Testis (tissue), 3 donors: Measurements from ENCODE around the gene PRR16. TPM values are rescaled to one million over a fixed set of nuclear protein-coding genes. Genes with fewer than 3 reads are reported as not detected.

Source experiments
- DNase-seq: peaks from one replicate; pipeline ENCODE4 v3.0.0-alpha.2; 2019
- H3K27ac ChIP-seq, 2 donors: fragments of 200-600 bp; sonication (generic); one replicate each; pipeline ENCODE4 v1.5.1; 2019
- H3K27me3 ChIP-seq: fragments of 200-600 bp; sonication (generic); one replicate; pipeline ENCODE4 v1.5.1; 2019
- H3K36me3 ChIP-seq: fragments of 200-600 bp; sonication (generic); one replicate; pipeline ENCODE4 v1.5.1; 2017; ENCODE audit warnings: low read depth; ENCODE audit errors: missing control alignments
- H3K4me1 ChIP-seq: fragments of 200-600 bp; sonication (generic); one replicate; pipeline ENCODE4 v1.5.1; 2019
- H3K4me3 ChIP-seq, 2 donors: fragments of 200-600 bp; sonication (generic); one replicate each; pipeline ENCODE4 v1.5.1; 2017 to 2019
- H3K9me3 ChIP-seq: fragments of 200-600 bp; sonication (generic); one replicate; pipeline ENCODE4 v1.5.1; 2017
- POLR2A ChIP-seq: fragments of 450-650 bp; IDR thresholded peaks from one replicate; pipeline ENCODE4 v1.6.1; 2017; ENCODE audit warnings: antibody characterized with exemption, mild to moderate bottlenecking, moderate library complexity
- WGBS, 2 donors: methylation state at CpG; one replicate each; pipeline ENCODE4 v1.1.5; 2018; 5-methylcytosine and 5-hydroxymethylcytosine counted together
- intact Hi-C: fragments of 100-400 bp; cut with DNase I; formaldehyde crosslinking; loops from one replicate; pipeline ENCODE4 v1.15.1; 2023; ENCODE audit warnings: low total_unique reads
- polyA plus RNA-seq: library from polyadenylated mRNA; stranded (reverse); fragments of 350-450 nt; fragmentation: Illumina TruSeq; extraction: RNeasy Lipid Tissue Mini Kit (QIAGEN cat#74804); gene quantifications from one replicate; pipeline ENCODE4 v1.2.3, GENCODE V29; 2014; ENCODE audit warnings: low read depth, low replicate concordance; ENCODE audit not compliant: insufficient read depth
- total RNA-seq, 2 donors: library from RNA; depleted of rRNA; stranded (reverse); fragments of >200 nt; gene quantifications; one replicate each; pipeline ENCODE4 v1.2.3, GENCODE V29; 2016
- TF ChIP-seq, protein P1 (sequence below), 3 experiments: fragments of 450-650 bp in 2 of 3; fragments of 200-600 bp in 1 of 3; sonication (generic) in 1 of 3; IDR thresholded peaks; one replicate each; pipeline ENCODE4 v1.5.1; 2016 to 2019; ENCODE audit warnings: antibody characterized with exemption in 3 of 3, mild to moderate bottlenecking in 2 of 3, moderate library complexity in 1 of 3

Gene PRR16
- total and polyA plus RNA-seq, 3 donors from 2014 or later = 0.68 to 3.4 (median 1.5) TPM

DNA sequence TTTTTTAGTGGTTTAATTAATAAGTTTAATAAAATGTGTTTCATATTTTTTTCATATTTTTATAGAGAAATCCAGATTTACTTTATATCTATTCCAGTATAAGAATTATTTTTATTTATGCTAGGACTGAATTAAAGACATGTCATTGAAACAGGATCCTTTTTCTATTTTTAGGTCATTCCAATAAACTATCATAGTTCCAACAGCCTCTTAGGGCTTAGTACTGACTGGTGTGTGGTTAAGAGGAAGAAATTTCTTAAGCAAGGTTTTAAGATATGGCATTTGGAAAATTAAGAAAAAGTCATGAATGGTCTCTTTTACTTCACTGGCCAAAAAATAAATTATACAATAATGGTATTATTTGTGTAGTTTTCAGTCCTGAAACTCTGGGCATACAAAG lies 31.2 kb upstream of the PRR16 start:
- intact Hi-C loops = no loop called here
- TF ChIP-seq, protein P1, sequence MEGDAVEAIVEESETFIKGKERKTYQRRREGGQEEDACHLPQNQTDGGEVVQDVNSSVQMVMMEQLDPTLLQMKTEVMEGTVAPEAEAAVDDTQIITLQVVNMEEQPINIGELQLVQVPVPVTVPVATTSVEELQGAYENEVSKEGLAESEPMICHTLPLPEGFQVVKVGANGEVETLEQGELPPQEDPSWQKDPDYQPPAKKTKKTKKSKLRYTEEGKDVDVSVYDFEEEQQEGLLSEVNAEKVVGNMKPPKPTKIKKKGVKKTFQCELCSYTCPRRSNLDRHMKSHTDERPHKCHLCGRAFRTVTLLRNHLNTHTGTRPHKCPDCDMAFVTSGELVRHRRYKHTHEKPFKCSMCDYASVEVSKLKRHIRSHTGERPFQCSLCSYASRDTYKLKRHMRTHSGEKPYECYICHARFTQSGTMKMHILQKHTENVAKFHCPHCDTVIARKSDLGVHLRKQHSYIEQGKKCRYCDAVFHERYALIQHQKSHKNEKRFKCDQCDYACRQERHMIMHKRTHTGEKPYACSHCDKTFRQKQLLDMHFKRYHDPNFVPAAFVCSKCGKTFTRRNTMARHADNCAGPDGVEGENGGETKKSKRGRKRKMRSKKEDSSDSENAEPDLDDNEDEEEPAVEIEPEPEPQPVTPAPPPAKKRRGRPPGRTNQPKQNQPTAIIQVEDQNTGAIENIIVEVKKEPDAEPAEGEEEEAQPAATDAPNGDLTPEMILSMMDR (IDR thresholded peaks at IDR 0.05) = no peak
- no peak overlapping the region for H3K27ac ChIP-seq
- no peak overlapping the region for H3K4me3 ChIP-seq
- H3K4me1 ChIP-seq = no peaks in the 10 kb centered on the region
- DNase-seq = no peak
- H3K9me3 ChIP-seq = no peaks in the 10 kb centered on the region
- H3K27me3 ChIP-seq = no peaks in the 10 kb centered on the region
- H3K36me3 ChIP-seq = no peaks in the 10 kb centered on the region

DNA sequence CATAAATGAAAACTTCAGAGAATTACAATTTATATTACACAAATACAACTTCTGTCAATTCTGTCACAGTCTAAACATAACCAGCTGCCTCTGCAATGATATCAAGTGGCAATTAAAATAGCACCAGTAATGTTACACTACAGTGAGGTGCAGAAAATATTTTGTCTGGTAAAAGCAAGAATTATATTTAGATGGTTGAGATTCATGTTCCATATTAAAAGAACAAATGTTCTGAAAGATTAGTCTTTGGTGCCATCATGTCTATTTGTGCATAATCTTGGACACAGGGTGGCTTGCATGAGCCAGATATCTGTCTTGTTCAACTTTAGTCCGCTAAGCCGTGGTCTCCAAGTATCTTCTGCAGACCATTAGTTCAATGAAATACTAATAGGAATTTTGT lies 29.0 kb upstream of the PRR16 start:
- Histone ChIP-seq H3K27me3 (no peaks in the 10 kb centered on the region), H3K4me1 (no peaks in the 10 kb centered on the region), H3K9me3 (no peaks in the 10 kb centered on the region), H3K27ac (no peak overlapping the region), H3K4me3 (no peak overlapping the region), H3K36me3 (no peaks in the 10 kb centered on the region)
- WGBS, 2 donors = 93% methylated on average over 2 of the region's 2 CpGs
- intact Hi-C loops = no loop called here
- TF ChIP-seq, protein P1 (IDR thresholded peaks at IDR 0.05) = no peak
- DNase-seq = no peak

DNA sequence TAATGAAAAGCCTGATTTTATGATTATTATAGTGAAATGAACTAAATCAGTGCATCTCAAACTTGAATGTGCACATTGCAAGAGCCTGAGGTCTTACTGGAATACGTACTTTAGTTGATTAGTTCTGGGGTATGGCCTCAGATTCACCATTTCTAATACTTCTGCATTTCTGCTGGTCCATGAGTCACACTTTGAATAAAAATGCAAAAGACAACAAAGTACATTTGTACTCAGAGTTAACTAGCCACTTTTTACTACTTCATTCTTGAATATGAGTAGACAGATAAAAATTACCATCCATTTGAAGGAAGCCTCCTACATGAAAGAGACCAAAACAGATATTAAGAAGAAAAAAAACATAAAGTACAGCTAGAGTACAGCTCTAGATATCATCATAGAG lies 27.1 kb upstream of the PRR16 start:
- DNase-seq = no peak

DNA sequence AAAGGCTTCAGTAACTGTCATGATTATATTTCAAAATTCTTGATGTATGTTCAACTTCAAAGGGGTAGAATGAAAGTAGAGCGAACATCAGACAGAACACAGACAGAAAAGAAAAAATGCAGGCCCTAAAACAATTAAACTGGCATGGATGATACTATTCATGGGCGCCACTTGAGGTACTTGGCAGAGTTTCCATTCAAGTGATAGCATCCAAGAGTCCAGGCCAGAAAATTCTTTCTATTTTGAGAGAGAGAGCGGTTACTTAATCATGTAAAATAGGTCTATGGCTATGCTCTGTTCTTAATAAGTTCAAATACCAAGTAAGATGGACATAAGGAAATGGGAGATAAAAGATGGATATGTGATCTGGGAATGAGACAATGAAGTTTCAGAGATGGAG lies 21.4 kb upstream of the PRR16 start:
- H3K27me3 ChIP-seq = no peaks in the 10 kb centered on the region
- no peaks in the 10 kb centered on the region for H3K36me3 ChIP-seq
- H3K9me3 ChIP-seq = no peaks in the 10 kb centered on the region
- no peak overlapping the region for H3K4me3 ChIP-seq
- no peak for TF ChIP-seq POLR2A
- TF ChIP-seq, protein P1 (IDR thresholded peaks at IDR 0.05) = no peak
- no peak overlapping the region for H3K27ac ChIP-seq
- WGBS, 2 donors = 79 to 91% methylated on average over 3 of the region's 3 CpGs
- intact Hi-C loops = no loop called here
- no peak for DNase-seq
- H3K4me1 ChIP-seq = no peaks in the 10 kb centered on the region

More for the DNA sequence above, 27.1 kb upstream of the PRR16 start:
- no peaks in the 10 kb centered on the region for H3K36me3 ChIP-seq
- WGBS, 2 donors = 84 to 96% methylated on average over 1 of the region's 1 CpG
- no peak overlapping the region for H3K4me3 ChIP-seq
- intact Hi-C loops = no loop called here
- no peaks in the 10 kb centered on the region for H3K27me3 ChIP-seq
- no peaks in the 10 kb centered on the region for H3K4me1 ChIP-seq
- H3K9me3 ChIP-seq = no peaks in the 10 kb centered on the region
- TF ChIP-seq, protein P1 (IDR thresholded peaks at IDR 0.05) = no peak
- TF ChIP-seq POLR2A = no peak
- H3K27ac ChIP-seq = no peak overlapping the region

DNA sequence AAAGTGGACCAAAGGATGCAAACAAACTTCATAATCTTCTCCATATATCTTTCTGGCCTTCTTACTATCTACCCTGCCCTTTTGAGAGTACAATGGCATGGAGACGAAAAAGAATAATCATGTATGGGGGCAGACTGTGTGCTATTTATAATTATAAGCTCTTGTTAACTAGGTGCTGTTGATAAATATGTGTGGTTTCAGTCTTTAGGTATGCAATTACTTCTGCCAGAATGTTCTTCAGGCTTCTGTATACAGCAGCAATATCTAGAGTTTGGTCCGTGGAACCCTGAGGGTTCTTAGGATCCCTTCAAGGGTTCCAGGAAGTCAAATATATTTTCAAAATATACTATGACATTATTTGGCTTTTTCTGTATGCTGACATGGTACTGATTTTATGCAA lies 20.5 kb upstream of the PRR16 start:
- Histone ChIP-seq H3K4me3 (no peak overlapping the region), H3K9me3 (no peaks in the 10 kb centered on the region), H3K27me3 (no peaks in the 10 kb centered on the region), H3K27ac (no peak overlapping the region), H3K4me1 (no peaks in the 10 kb centered on the region), H3K36me3 (no peaks in the 10 kb centered on the region)
- DNase-seq = no peak
- intact Hi-C loops = no loop called here
- 81 to 84% methylated on average over 2 of the region's 2 CpGs for WGBS, 2 donors
- TF ChIP-seq, protein P1 (IDR thresholded peaks at IDR 0.05) = no peak
- no peak for TF ChIP-seq POLR2A
